Esophagus squamous epithelium (tissue), 5 donors: ENCODE data around the gene GUCA1A. TPM values are rescaled to one million over a fixed set of nuclear protein-coding genes. Genes with fewer than 3 reads are reported as not detected.

ENCODE experiments used
- DNase-seq: peaks from one replicate; lab custom pipeline; 2025; lab: John Stamatoyannopoulos, UW
- H3K27ac ChIP-seq, 4 donors: fragments of 200-600 bp; sonication (generic); one replicate each; pipeline ENCODE4 v1.5.1; 2016 to 2019; ENCODE audit warnings: mild to moderate bottlenecking in 1 of 4
- H3K27me3 ChIP-seq, 4 donors: fragments of 200-600 bp; sonication (generic); 1 replicate in 3 of 4; 2 replicates in 1 of 4; pipeline versions ENCODE4 v1.5.1 to v1.6.0; 2017 to 2021; ENCODE audit warnings: antibody characterized with exemption in 1 of 4
- H3K36me3 ChIP-seq, 3 donors: fragments of 200-600 bp; sonication (generic); one replicate each; pipeline ENCODE4 v1.5.1; 2016 to 2019
- H3K4me1 ChIP-seq, 3 donors: fragments of 200-600 bp; sonication (generic); one replicate each; pipeline ENCODE4 v1.5.1; 2017 to 2019
- H3K4me3 ChIP-seq, 4 donors: fragments of 200-600 bp; sonication (generic); 1 replicate in 3 of 4; 2 replicates in 1 of 4; pipeline ENCODE4 v1.5.1; 2016 to 2019; ENCODE audit warnings: mild to moderate bottlenecking in 2 of 4, moderate library complexity in 1 of 4
- H3K9me3 ChIP-seq, 3 donors: fragments of 200-600 bp; sonication (generic); one replicate each; pipeline ENCODE4 v1.5.1; 2016 to 2019
- POLR2A ChIP-seq, 4 donors: fragments of 450-650 bp; IDR thresholded peaks; one replicate each; pipeline ENCODE4 v1.6.1; 2017; ENCODE audit warnings: antibody characterized with exemption in 4 of 4, mild to moderate bottlenecking in 4 of 4, moderate library complexity in 3 of 4
- WGBS, 2 donors: methylation state at CpG; one replicate each; pipeline ENCODE4 v1.1.5; 2018; 5-methylcytosine and 5-hydroxymethylcytosine counted together
- intact Hi-C: fragments of 100-400 bp; cut with DNase I; formaldehyde crosslinking; loops from one replicate; pipeline ENCODE4 v1.15.0; 2022
- total RNA-seq, 4 donors: library from RNA; depleted of rRNA; stranded (reverse); fragments of >200 nt; gene quantifications; one replicate each; pipeline ENCODE4 v1.1.0, GENCODE V29; 2016
- TF ChIP-seq, protein P1 (sequence below), 6 experiments: fragments of 450-650 bp in 4 of 6; fragments of 200-600 bp in 2 of 6; sonication (generic) in 2 of 6; IDR thresholded peaks; one replicate each; pipeline ENCODE4 v1.5.1; 2016 to 2019; ENCODE audit warnings: antibody characterized with exemption in 6 of 6, mild to moderate bottlenecking in 4 of 6, moderate library complexity in 4 of 6
- donor health status: DM: yes; HTN: yes; CAD: no.

The GUCA1A gene
- total RNA-seq, 4 donors from 2014 or later = not detected

DNA sequence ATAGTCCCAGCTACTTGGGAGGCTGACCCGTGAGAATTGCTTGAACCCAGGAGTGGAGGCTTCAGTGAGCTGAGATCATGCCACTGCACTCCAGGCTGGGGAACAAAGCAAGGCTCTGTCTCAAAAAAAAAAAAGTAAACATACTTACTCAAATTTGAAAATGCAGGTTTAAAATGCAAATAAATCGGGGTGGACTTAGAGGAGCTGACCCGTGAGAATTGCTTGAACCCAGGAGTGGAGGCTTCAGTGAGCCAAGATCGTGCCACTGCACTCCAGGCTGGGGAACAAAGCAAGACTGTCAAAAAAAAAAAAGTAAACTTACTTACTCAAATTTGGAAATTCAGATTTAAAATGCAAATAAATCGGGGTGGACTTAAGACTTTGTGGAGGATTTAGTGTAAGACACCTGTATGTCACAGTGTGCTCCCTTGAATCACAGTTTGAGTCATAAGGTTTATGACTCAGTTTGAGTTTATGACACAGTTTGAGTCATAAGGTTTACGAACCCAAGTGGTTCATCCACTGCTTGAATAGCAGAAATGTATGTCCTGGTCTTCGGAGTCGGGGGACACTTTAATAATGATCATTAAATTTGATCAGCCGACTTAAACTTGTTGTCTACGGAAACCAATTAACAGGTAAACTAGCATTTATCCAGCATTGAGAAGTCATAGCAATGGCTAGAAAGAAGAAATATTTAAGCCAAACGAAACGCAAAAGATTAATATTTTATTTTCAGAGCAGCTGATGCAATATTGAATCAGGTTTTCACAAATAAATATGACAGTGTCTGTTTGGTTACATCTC is 51.3 kb downstream of the GUCA1A start:
- Histone ChIP-seq H3K4me3 (no peak overlapping the region), H3K27ac (peak overlapping the region; percentile 38 to 91 (median 86)), H3K27me3 (no peaks in the 10 kb centered on the region), H3K36me3 (peaks cover 0 to 23% (median 0%) of the 10 kb centered on the region in 3 donors), H3K9me3 (no peaks in the 10 kb centered on the region), H3K4me1 (peaks cover 0 to 77% (median 27%) of the 10 kb centered on the region in 3 donors)
- TF ChIP-seq POLR2A (IDR thresholded peaks at IDR 0.05) = no peak
- TF ChIP-seq, protein P1, sequence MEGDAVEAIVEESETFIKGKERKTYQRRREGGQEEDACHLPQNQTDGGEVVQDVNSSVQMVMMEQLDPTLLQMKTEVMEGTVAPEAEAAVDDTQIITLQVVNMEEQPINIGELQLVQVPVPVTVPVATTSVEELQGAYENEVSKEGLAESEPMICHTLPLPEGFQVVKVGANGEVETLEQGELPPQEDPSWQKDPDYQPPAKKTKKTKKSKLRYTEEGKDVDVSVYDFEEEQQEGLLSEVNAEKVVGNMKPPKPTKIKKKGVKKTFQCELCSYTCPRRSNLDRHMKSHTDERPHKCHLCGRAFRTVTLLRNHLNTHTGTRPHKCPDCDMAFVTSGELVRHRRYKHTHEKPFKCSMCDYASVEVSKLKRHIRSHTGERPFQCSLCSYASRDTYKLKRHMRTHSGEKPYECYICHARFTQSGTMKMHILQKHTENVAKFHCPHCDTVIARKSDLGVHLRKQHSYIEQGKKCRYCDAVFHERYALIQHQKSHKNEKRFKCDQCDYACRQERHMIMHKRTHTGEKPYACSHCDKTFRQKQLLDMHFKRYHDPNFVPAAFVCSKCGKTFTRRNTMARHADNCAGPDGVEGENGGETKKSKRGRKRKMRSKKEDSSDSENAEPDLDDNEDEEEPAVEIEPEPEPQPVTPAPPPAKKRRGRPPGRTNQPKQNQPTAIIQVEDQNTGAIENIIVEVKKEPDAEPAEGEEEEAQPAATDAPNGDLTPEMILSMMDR (IDR thresholded peaks at IDR 0.05) = no peak
- WGBS, 2 donors = 37 to 39% methylated on average over 12 of the region's 12 CpGs
- DNase-seq = no peak
- intact Hi-C loops = no loop called here

DNA sequence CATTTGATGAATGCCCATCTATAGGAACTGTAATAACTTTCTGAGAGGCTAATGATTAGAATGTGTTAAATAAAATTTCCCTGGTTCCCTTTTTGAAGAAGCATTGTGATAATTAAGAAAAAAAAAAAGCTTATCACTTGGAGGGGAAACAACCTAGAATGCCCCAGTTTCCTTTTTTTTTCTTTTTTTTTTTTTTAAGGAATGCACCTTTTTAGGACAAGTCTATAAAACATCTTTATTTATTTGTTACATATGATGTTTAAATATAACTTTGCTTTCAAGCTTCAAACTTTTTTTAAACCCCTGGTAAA is 51.8 kb downstream of the GUCA1A start:
- Histone ChIP-seq H3K36me3 (peaks cover 0 to 23% (median 0%) of the 10 kb centered on the region in 3 donors), H3K4me1 (peaks cover 0 to 82% (median 27%) of the 10 kb centered on the region in 3 donors), H3K4me3 (no peak overlapping the region), H3K27ac (peak overlapping the region in 3 of 4 donors; percentile 83 to 91 (median 90)), H3K27me3 (no peaks in the 10 kb centered on the region), H3K9me3 (no peaks in the 10 kb centered on the region)
- DNase-seq = no peak
- intact Hi-C loops = no loop called here
- TF ChIP-seq, protein P1 (IDR thresholded peaks at IDR 0.05) = no peak
- TF ChIP-seq POLR2A (IDR thresholded peaks at IDR 0.05) = no peak

DNA sequence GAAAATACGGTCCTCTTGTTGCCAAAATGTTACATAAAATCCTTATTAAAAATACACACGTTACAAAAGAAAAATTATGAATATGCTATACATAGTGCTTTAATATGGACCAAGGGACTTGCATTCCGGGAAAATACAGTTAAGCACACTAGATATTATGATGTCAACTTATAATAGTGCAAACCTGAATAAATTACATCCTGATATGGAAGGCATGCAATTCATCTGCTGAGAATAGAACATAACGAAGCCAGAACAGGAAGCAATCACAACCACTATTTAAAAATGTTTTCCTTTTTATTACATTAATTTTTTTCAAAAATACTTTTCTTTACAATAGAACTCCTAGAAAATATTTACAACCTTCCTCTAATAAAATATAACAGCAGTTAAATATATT is 52.3 kb downstream of the GUCA1A start:
- Histone ChIP-seq H3K4me1 (peaks cover 0 to 83% (median 27%) of the 10 kb centered on the region in 3 donors), H3K4me3 (no peak overlapping the region), H3K27me3 (no peaks in the 10 kb centered on the region), H3K9me3 (no peaks in the 10 kb centered on the region), H3K27ac (peak overlapping the region in 3 of 4 donors; percentile 83 to 91 (median 90)), H3K36me3 (peaks cover 0 to 25% (median 0%) of the 10 kb centered on the region in 3 donors)
- WGBS, 2 donors = 55 to 57% methylated on average over 4 of the region's 4 CpGs
- TF ChIP-seq POLR2A (IDR thresholded peaks at IDR 0.05) = no peak
- TF ChIP-seq, protein P1 (IDR thresholded peaks at IDR 0.05) = no peak
- DNase-seq = no peak
- intact Hi-C loops = no loop called here

DNA sequence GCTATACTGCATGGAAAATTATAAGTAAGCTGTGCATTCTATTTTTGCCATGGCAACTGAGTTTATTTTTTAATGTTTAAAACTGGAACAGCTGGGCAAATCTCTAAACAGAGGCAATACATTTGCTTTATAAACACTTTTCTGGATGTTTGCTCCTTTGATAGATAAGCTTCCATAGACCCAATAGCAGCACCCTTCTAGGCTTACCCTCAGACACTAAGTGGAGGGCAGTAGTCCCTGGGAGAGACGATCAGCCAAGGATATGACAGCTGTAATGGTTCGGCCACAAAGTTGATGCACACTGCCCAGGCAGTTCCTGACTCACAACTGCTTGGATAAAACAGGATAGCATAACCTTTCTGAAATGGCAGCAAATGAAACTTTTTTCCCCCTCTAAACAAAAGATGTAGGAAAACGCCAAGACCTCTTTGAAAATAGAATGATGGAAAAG is 53.0 kb downstream of the GUCA1A start:
- 18 to 41% methylated on average over 3 of the region's 3 CpGs for WGBS, 2 donors
- peaks cover 0 to 32% (median 0%) of the 10 kb centered on the region in 3 donors for H3K36me3 ChIP-seq
- H3K27ac ChIP-seq = peak overlapping the region; percentile 78 to 91 (median 86)
- H3K27me3 ChIP-seq = no peaks in the 10 kb centered on the region
- peaks cover 0 to 83% (median 27%) of the 10 kb centered on the region in 3 donors for H3K4me1 ChIP-seq
- no peak for DNase-seq
- TF ChIP-seq POLR2A (IDR thresholded peaks at IDR 0.05) = no peak
- TF ChIP-seq, protein P1 (IDR thresholded peaks at IDR 0.05) = no peak
- no peak overlapping the region for H3K4me3 ChIP-seq
- H3K9me3 ChIP-seq = no peaks in the 10 kb centered on the region
- intact Hi-C loops = no loop called here

DNA sequence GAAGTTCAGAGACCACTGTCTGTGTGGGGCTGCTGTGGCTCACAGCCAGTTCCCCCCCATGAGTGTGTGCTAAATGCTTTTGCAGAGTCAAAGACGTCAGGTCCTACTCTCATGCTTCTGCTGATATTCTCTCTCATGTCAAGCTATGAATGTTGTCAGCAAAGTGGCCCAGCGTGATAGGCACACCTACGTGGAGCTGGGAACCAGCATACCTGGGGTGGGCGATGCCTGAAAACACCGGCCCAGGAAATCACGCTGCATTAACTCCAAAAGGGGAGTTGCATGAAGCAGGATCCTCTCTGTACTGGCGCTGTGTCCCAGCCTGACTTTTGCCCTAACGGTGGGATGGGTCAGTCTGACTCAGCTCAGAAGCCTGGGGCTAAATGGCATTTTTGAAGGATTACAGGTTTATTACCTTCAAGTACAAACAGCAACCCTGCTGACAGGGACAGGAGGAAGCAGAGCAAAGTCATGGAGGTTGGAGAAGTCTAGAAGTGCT is 53.5 kb downstream of the GUCA1A start:
- H3K4me1 ChIP-seq = peaks cover 0 to 83% (median 24%) of the 10 kb centered on the region in 3 donors
- DNase-seq = no peak
- H3K4me3 ChIP-seq = peak overlapping the region in 1 of 4 donors; percentile 8
- H3K27me3 ChIP-seq = no peaks in the 10 kb centered on the region
- no peaks in the 10 kb centered on the region for H3K9me3 ChIP-seq
- 34% methylated on average over 5 of the region's 8 CpGs; no CpG with 5 or more reads in 1 of the 2 donors for WGBS, 2 donors
- intact Hi-C loops = no loop called here
- H3K36me3 ChIP-seq = peaks cover 0 to 37% (median 0%) of the 10 kb centered on the region in 3 donors
- TF ChIP-seq, protein P1 (IDR thresholded peaks at IDR 0.05) = no peak
- TF ChIP-seq POLR2A (IDR thresholded peaks at IDR 0.05) = no peak
- peak overlapping the region; percentile 78 to 91 (median 86) for H3K27ac ChIP-seq
